Stomach smooth muscle (tissue), 2 donors: ENCODE data around the gene DOCK4.

Source experiments
- H3K27ac ChIP-seq: one replicate; pipeline ENCODE4 v1.7.0; 2013; ENCODE audit warnings: mild to moderate bottlenecking, low read length, inconsistent platforms
- H3K27me3 ChIP-seq, 2 donors: one replicate each; pipeline ENCODE4 v1.7.0; 2013; ENCODE audit warnings: low read length in 2 of 2; ENCODE audit not compliant: insufficient read depth in 2 of 2, control insufficient read depth in 1 of 2
- H3K36me3 ChIP-seq, 2 donors: one replicate each; pipeline ENCODE4 v1.7.0; 2013; ENCODE audit warnings: low read length in 2 of 2; ENCODE audit not compliant: control insufficient read depth in 2 of 2, insufficient read depth in 2 of 2
- H3K4me1 ChIP-seq: one replicate; pipeline ENCODE4 v1.7.0; 2013; ENCODE audit warnings: low read length; ENCODE audit not compliant: control insufficient read depth, insufficient read depth
- H3K4me3 ChIP-seq, 2 donors: one replicate each; pipeline ENCODE4 v1.7.0; 2013; ENCODE audit warnings: low read length in 2 of 2
- H3K9ac ChIP-seq, 2 donors: one replicate each; pipeline ENCODE4 v1.7.0; 2013; ENCODE audit warnings: low read length in 2 of 2, mild to moderate bottlenecking in 1 of 2
- H3K9me3 ChIP-seq, 2 donors: one replicate each; pipeline ENCODE4 v1.7.0; 2013; ENCODE audit warnings: low read length in 2 of 2; ENCODE audit not compliant: control insufficient read depth in 2 of 2
- donor health status: healthy.
- donor health status: Pancreatic carcinoma.

Gene DOCK4

DNA sequence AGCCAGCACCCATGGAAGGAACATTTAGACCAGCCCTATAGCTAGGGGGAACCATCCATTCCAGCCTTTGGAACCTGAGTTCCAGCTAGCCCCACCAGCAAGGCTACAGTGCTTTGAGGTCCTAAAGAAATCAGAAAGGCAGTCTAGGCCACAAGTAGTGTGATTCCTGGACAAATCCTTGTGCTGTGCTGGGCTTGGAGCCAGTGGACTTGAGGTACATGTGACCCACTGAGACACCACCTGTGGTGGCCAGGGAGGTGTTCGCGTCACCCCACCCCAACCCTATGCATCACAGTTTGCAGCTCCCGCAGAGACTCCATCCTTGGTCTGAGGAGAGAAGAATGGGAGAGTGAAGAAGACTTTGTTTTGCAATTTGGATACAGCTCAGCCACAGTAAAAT, 32.1 kb upstream of the DOCK4 start:
- H3K9ac ChIP-seq, result no peak overlapping the region
- H3K4me3 ChIP-seq, result no peak overlapping the region
- no peaks in the 10 kb centered on the region for H3K36me3 ChIP-seq
- H3K27ac ChIP-seq, result no peak overlapping the region
- H3K27me3 ChIP-seq, result no peaks in the 10 kb centered on the region
- H3K9me3 ChIP-seq, result no peaks in the 10 kb centered on the region
- H3K4me1 ChIP-seq, result no peaks in the 10 kb centered on the region

DNA sequence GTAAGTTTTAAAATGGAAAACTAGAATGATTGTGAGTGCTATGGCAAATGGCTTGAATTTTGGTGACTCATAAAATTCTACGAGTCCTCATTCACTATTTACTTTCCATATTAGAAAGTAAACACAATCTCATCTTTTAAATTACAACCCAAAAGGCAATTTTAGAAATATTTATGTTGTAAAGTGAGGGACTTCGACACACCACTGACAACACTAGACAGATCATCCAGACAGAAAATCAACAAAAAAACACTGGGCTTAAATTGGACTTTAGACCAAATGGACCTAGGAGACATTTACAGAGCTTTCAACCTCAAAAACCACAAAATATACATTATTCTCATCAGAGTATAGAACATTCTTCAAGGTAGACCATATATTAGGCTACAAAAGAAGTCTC, 30.4 kb upstream of the DOCK4 start:
- Histone ChIP-seq H3K9me3 (no peaks in the 10 kb centered on the region), H3K4me3 (no peak overlapping the region), H3K27ac (no peak overlapping the region), H3K4me1 (no peaks in the 10 kb centered on the region), H3K9ac (no peak overlapping the region), H3K27me3 (no peaks in the 10 kb centered on the region), H3K36me3 (no peaks in the 10 kb centered on the region)

DNA sequence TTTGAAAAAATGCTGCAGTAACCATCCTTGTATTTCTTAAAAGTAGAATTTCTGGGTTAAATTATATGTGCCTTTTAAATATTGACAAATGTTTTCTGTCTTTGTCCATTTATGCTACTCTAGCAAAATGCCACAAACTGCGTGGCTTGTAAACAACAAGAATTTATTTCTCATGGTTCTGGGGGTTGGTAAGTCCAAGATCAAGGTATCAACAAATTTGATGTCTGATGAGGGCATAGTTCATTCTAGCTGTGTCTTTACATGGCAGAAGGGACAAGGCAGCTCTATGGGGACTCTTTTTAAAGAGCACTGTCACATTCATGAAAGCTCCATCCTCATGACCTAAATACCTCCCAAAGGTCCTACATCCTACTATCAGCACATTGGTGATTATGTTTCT, 27.9 kb upstream of the DOCK4 start:
- H3K27ac ChIP-seq, result no peak overlapping the region
- H3K27me3 ChIP-seq, result no peaks in the 10 kb centered on the region
- H3K4me1 ChIP-seq, result no peaks in the 10 kb centered on the region
- no peak overlapping the region for H3K4me3 ChIP-seq
- H3K36me3 ChIP-seq, result no peaks in the 10 kb centered on the region
- H3K9ac ChIP-seq, result no peak overlapping the region
- no peaks in the 10 kb centered on the region for H3K9me3 ChIP-seq

DNA sequence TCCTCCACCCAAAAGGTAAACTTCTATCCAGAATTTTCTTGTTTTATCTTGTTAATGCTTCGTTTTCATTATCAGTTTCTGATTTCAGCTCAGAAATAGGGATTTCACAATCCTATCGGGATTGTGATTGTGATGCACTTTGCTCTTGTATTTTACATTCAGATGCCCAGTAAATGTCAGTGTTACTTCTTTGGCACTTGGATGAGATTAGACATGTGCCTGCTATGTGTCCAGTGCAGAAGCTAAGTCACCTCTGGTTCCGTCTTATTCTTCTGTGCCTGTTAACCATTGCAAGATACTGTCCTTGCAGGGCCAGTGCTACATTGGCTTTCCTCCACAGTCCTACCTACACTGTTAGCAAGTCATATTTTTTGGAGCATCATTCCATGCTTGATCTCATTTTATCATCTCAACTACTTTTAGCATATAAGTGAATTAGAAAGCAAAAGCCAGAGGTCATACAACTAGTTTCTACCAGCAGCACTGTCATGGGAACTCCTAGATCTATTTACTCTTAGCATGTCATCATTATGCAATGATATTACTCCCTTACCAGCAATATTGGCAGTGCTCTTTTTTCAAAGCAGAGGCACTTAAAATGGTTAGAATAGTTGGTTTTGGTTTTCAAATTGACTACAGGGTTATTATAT, 27.0 kb upstream of the DOCK4 start:
- no peaks in the 10 kb centered on the region for H3K9me3 ChIP-seq
- no peaks in the 10 kb centered on the region for H3K4me1 ChIP-seq
- H3K27me3 ChIP-seq, result no peaks in the 10 kb centered on the region
- H3K4me3 ChIP-seq, result no peak overlapping the region
- H3K9ac ChIP-seq, result no peak overlapping the region
- no peaks in the 10 kb centered on the region for H3K36me3 ChIP-seq
- no peak overlapping the region for H3K27ac ChIP-seq

DNA sequence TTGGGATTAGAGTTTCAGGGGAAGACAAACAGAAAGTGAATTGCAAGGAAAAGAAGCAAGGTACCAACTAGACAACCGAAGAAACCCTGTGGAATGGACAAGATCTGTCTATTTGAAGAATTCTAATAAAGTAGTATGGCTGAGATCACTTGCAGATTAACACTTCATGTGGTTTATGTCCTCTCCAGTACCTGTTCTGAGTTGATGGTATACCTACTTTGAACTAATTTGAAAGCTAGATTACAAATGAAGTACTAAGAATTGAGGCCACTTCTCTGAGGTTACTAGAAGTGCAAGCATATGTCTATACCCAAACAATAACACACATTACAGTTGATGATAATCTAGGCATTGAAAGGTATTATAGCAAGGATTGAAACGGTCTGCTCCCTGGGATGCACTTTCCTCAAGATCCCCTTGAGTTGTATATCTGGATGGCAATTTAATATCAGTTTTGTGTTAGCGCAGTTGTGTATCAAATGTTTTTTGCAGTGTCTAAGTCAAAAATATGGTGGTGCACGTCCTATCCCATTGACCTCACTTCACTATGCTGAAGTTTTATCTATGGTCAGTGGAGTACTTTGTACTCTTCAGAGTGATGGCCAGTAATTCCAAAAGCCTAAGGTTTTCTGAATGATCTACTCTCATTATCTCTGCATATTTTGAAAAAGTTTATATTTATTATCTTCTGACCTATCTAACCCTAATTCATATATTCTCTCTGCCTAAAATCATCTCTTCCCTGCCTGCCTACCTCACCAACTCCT, 26.2 kb upstream of the DOCK4 start:
- no peaks in the 10 kb centered on the region for H3K9me3 ChIP-seq
- H3K36me3 ChIP-seq, result no peaks in the 10 kb centered on the region
- H3K27ac ChIP-seq, result no peak overlapping the region
- no peak overlapping the region for H3K9ac ChIP-seq
- no peak overlapping the region for H3K4me3 ChIP-seq
- no peaks in the 10 kb centered on the region for H3K4me1 ChIP-seq
- no peaks in the 10 kb centered on the region for H3K27me3 ChIP-seq

DNA sequence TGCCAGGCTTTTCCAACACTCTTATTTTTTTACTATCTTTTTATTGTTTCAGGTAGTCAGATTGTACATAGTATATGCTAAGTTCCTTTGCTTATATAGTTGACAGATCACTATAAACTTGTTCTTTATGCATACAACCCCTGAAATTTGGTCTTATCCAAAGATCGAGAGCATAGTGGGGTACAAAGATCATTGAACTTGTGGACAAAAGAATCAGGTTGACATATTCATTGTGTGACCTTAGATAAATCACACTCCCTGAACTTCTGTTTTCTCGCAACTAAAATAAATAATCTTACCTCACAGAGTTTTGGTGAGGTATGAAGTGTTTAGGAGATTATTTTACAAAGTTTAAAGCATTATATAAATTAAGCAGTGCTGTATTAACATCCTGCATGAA, 22.4 kb upstream of the DOCK4 start:
- H3K9ac ChIP-seq, result no peak overlapping the region
- no peak overlapping the region for H3K27ac ChIP-seq
- H3K36me3 ChIP-seq, result no peaks in the 10 kb centered on the region
- H3K27me3 ChIP-seq, result no peaks in the 10 kb centered on the region
- no peak overlapping the region for H3K4me3 ChIP-seq
- H3K4me1 ChIP-seq, result no peaks in the 10 kb centered on the region
- H3K9me3 ChIP-seq, result no peaks in the 10 kb centered on the region

DNA sequence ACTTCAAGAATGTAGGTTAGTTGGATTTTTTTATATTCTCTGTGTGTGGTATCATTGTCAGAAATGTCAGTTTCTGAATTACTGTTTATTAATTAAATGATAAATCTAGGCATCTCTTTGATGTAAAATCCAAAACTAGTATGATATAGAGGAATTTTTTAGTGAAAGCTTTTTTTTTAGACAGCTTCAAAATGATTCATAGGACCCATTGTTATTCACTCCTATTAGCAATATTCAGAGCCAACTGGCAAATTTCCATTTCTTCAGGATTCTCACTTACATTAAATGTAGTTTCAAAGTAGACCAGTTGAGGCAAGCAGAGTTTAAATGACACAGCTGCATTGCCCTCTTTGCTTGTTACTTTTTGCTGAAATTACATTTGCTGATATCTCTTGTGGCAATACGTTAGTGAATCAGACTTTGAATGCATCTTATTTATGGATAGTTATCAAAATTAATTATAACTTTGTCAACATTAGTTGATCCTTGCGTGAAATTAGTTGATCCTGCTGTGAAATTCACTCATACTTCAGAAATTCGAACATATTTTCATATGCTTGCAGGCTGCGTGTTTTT, 20.6 kb upstream of the DOCK4 start:
- Histone ChIP-seq H3K36me3 (no peaks in the 10 kb centered on the region), H3K4me3 (no peak overlapping the region), H3K4me1 (no peaks in the 10 kb centered on the region), H3K9ac (no peak overlapping the region), H3K9me3 (no peaks in the 10 kb centered on the region), H3K27me3 (no peaks in the 10 kb centered on the region), H3K27ac (no peak overlapping the region)

DNA sequence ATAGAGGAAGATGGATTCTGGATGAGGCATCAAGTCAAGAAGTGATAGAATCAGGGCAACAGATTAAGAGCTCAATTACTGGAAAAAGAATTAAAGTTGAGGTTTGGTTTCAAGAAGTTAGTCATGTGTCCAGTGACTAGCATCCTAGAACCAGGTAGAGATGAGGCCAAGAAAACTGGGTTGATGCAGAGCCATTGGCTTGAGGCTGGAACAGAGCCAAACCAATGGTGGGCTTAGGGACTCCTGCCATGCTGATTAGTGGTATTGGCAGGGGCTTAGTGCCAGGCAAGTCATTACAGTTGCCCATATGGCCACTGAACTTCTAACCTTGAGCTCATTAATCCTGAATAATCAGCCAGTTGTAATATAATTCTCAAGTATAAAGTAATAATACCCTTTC, 18.8 kb upstream of the DOCK4 start:
- no peaks in the 10 kb centered on the region for H3K27me3 ChIP-seq
- no peaks in the 10 kb centered on the region for H3K36me3 ChIP-seq
- no peaks in the 10 kb centered on the region for H3K4me1 ChIP-seq
- no peak overlapping the region for H3K9ac ChIP-seq
- no peaks in the 10 kb centered on the region for H3K9me3 ChIP-seq
- no peak overlapping the region for H3K27ac ChIP-seq
- no peak overlapping the region for H3K4me3 ChIP-seq

DNA sequence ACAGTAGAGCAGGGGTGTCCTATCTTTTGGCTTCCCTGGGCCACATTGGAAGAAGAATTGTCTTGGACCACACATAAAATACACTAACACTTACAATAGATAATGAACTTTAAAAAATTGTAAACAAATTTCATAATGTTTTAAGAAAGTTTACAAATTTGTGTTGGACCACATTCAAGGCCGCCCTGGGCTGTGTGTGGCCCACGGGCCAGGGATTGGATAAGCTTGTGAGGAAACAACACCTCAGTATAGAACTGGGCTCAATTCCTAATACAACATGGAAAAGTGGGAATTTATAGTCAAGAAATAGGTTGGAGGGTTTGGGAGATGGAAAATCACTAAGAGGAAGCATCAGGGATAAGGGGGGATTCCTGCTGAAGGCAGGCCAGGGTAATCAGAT, 18.0 kb upstream of the DOCK4 start:
- H3K27ac ChIP-seq, result no peak overlapping the region
- H3K9ac ChIP-seq, result no peak overlapping the region
- no peak overlapping the region for H3K4me3 ChIP-seq
- H3K36me3 ChIP-seq, result no peaks in the 10 kb centered on the region
- H3K4me1 ChIP-seq, result no peaks in the 10 kb centered on the region
- no peaks in the 10 kb centered on the region for H3K27me3 ChIP-seq
- H3K9me3 ChIP-seq, result no peaks in the 10 kb centered on the region

DNA sequence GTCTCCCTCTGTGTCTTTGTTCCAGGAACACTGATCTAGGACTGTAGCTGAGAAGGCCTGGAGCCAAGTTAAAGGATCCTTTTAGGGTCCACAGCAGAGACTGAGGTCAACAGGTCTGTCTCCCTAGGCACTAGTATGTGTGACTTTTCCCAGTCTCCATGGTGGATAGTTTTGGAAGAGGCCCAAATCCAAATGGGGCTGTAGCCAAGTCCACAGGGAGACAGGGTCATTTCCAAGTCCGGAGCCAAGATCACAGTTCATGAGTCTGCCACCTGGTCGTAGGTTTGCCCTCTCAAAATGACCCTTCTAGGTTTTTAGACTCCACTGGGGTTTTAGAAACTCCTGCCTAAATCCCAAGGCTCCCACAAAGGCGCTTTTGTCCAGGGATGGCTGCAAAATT, 17.1 kb upstream of the DOCK4 start:
- Histone ChIP-seq H3K27ac (no peak overlapping the region), H3K27me3 (no peaks in the 10 kb centered on the region), H3K4me1 (no peaks in the 10 kb centered on the region), H3K36me3 (no peaks in the 10 kb centered on the region), H3K4me3 (no peak overlapping the region), H3K9ac (no peak overlapping the region), H3K9me3 (no peaks in the 10 kb centered on the region)

DNA sequence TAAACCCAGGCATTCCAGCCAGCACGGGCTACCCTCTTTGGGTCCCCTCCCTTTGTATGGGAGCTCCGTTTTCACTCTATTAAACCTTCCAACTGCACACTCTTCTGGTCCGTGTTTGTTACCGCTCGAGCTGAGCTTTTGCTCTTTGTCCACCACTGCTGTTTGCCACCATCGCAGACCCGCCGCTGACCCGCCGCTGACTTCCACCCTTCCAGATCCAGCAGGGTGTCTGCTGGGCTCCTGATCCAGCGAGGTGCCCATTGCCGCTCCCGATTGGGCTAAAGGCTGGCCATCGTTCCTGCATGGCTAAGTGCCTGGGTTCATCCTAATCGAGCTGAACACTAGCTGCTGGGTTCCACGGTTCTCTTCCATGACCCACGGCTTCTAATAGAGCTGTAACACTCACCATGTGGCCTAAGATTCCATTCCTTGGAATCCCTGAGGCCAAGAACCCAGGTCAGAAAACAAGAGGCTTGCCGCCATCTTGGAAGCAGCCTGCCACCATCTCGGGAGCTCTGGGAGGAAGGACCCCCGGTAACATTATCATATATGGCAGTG, 14.8 kb upstream of the DOCK4 start:
- Histone ChIP-seq H3K9me3 (no peaks in the 10 kb centered on the region), H3K27me3 (no peaks in the 10 kb centered on the region), H3K27ac (no peak overlapping the region), H3K4me3 (no peak overlapping the region), H3K36me3 (no peaks in the 10 kb centered on the region), H3K9ac (no peak overlapping the region), H3K4me1 (no peaks in the 10 kb centered on the region)
